Activated CD4-positive, alpha-beta T cell treated with anti-CD3 and anti-CD28 coated beads, Interleukin-2, amount 50 U/mL, for 16 hours (primary cell): ENCODE results near the gene CYS1.
"Not testable (repeated sequence)": the region's sequence is repeated elsewhere in the genome, so short reads cannot be mapped to it uniquely, and the experiment has no call there.

Source experiments
- DNase-seq: peaks from one replicate; pipeline ENCODE4 v3.0.0-alpha.2; 2020

CYS1 gene

DNA sequence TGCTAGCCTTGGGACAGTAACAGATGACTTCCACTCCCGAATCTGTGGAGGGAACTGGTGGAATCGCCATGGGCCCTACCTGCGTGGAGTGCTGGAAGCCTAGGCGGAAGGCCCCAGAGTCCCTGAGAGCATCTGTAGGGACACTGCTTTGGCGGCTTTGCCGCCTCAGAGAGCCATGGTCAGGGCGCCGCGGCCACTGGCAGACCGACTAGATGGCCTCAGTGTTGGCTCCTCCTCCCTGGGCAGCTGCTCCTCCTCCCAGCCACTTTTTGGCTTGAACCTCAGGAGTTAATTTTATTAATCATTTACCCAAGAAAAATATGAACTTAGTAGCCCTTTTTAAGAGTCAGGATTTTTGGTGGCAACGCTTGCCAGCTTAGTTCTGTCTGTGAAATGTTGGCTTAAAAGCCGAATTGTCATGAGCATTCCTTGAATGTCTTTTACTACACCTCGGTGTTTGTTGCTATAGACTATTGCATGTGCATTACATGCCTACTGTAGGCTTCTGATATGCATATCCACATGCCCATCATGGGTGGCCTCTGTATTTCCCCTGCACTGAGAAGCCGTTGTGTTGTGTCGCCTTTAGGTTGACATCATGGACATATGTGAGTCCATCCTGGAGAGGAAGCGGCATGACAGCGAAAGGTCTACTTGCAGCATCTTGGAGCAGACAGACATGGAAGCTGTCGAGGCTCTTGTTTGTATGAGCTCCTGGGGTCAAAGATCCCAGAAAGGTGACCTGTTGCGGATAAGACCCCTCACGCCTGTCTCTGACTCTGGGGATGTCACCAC, 34.5 kb downstream of the CYS1 start:
- no peak for DNase-seq

DNA sequence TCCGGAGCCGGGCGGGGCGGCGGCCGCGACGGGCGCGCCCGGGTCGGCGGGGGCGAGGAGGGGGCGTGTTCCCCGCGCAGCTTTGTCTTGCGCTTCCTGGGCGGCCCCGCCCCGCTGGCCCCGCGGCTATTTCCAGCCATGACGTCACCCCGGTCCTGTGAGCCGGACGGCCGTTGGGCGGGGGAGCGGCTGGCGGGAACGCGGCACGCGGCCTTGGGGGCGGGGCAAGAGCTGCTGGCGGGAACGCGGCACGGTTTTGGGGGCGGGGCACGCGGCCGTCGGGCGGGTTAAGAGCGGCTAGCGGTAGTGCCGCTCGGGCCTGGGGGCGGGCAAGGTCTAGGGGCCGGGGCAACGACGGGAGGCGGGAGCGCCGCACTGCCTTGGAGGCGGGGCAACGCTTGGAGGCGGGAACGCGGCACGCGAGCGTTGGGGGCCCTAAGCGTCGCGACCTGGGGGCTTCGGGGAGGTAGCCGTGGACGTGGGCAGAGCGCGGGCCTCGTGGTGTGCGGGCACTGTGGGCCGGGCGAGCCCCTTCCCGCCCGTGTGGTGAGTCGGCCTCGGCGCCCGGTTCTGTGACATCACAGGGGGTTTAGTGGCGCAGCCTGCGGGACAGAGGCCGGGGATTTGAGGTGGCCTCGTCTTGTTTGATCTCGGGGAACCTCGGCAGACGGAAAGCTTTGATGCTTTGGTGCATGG, 36.2 kb downstream of the CYS1 start:
- DNase-seq, result peak; percentile 89

DNA sequence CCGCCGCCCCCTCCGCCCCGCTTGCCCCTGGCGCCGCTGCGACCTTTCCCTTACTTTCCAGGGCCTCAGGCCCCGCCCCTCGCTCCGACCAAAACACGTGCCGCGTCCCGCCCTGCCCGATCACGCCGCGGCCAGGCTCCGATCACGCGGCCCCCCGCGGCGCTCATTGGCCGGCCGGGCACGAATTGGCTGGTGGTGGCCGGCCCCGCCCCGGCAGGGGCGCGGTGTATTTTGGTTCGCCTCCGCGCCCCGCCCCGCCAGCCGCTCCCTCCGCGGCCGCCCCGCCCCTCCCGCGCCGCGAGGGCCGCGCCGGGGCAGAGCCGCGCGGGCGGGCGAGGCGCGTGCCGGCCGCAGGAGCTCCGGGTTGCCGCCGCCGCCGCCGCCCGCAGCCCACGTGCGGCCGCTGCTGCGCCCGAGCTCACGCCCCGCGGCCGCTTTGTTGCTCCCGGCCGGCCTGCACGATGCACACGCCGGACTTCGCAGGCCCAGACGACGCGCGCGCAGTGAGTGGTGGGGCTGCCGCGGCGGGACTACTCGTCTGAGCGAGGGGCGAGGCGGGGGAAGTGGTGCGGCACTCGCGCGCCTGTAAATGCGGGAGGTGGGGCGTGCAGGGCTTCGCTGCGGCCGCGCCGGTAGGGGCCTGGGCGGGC, 36.8 kb downstream of the CYS1 start, which contains the start of gene KLF11:
Gene KLF11 (plus strand): TSS at position 295 of the 650 bp plus-strand sequence. CDS start 167 bp downstream, at position 462.
- DNase-seq, result peak; percentile 69

DNA sequence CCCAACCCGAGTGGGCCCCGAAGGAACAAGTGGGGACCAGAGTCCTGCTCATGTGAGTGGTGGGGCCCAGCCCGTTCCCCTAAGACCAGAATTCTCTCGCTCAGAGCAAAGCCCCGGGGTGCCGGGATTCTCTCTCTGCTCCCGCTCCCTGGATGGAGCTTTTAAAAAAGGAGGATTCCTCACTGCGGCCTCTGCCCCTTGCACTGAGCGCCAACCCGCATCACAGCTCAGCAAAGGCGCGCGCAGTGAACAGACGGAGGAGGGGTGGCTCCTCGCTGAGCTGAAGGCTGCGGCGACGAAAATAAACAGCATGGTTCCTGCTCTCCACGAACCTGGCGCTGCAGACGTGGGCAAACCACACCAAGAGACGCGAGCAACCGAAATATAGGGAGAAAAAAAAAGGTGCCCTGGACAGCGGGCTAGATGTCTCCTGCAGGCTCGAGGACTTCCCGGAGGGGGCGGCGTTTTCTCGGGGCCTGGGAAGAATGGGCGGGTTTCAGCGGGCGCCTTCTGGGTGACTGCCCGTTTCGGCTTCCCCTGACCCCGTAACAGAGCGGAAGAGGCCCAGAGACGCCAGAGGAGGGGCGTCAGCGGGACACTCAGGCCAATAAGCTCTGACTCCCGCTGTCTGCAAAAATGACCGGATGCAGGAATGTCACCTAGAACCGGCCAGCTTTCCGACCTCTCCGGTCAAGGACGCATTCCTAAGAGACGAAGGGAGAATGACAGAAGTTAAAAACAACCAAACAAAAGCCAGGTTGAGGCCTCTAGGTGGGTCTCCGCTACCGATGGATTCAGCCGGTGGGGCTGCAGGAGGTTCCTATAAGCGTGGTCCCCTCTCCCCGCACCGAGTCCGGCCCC, 37.7 kb downstream of the CYS1 start:
- DNase-seq, result no peak

DNA sequence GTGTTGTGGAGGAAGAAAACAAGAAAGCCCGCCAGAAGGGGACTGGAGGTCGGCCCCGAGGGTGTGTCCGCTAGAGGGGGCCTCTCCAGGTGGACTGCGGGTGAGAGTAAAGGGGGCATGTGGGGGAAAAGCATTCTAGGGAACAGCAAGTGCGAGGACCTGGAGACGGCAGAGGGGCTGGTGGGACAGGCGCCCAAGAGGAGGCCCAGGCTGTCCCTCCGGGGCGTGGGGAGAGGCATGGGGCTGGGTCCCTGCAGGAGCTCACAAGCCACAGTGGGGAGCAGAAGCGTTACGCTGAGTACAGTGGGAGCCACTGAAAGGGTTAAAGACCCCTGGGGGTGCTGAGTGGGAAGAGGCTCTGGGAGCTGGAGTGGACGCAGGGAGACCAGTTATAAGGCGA, 38.5 kb downstream of the CYS1 start:
- no peak for DNase-seq

DNA sequence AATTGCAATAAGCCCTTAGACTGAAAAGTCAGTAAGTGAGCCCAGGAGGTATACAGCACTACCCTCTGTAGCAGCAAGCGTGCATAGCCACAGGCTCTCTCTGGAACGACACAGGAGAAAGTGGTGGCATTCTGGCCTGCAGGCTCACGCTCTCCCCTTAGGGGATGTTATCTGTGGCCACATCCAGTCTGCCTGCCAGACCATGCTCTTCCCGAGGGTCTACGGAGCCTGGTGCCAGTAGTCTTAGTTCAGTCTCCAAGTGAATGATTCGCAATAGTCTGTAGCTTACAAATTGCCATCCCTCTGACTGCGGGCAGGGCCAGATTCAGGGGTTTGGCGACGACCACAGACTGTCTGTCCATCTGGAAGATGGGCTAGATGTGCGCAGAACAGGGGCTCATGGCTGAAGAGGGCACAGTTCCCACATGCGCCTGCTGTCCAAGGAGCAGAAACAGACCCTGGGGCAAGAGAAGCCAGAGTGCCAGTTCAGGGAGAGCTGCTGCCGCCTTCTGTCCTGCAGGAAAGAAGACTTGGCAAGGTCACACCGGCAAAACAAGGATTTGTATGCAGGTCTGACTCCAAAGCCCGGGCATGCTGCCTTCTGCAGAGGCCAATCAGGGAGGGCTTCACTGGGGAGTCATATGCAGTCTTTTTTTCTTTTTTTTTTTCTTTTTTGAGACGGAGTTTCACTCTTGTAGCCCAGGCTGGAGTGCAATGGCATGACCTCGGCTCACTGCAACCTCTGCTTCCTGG, 40.4 kb downstream of the CYS1 start:
- no peak for DNase-seq

DNA sequence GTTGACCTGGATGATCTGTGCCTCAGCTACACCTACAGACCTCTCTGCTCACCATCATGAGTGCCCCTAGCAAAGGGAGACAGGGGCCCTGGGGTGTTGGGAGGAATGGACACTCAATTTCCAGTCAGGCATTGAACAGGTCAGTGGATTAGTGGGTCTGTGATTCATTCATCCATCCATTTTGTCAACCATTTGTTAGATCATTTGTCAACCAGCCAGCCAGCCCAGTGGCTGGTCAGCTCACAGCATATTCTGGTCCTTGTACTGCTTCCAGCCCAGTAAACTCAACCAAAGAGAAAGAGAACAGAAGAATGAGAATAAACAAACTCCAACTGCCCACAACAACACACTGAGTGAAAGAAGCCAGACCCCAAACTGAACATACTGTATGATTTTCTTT, 41.5 kb downstream of the CYS1 start:
- DNase-seq, result no peak

DNA sequence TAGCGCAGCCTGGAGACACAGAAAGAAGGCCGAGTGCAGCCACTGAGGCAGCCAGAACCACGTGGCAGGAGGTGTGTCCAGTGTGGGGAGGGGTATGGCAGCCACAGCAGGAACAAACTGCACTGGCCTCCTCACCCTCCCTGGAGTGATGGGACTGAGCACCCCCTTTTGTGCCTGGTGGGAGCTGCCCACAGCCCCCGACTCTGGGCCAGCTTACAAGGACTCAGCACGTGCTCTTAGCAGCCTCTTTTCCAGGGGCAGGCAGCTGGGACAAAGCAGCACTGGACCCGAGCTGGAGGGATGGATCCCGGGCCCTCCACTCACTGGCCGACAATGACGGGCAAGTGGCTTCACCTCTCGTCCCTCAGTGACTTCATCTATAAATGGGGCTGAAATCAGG, 42.1 kb downstream of the CYS1 start:
- DNase-seq, result no peak

DNA sequence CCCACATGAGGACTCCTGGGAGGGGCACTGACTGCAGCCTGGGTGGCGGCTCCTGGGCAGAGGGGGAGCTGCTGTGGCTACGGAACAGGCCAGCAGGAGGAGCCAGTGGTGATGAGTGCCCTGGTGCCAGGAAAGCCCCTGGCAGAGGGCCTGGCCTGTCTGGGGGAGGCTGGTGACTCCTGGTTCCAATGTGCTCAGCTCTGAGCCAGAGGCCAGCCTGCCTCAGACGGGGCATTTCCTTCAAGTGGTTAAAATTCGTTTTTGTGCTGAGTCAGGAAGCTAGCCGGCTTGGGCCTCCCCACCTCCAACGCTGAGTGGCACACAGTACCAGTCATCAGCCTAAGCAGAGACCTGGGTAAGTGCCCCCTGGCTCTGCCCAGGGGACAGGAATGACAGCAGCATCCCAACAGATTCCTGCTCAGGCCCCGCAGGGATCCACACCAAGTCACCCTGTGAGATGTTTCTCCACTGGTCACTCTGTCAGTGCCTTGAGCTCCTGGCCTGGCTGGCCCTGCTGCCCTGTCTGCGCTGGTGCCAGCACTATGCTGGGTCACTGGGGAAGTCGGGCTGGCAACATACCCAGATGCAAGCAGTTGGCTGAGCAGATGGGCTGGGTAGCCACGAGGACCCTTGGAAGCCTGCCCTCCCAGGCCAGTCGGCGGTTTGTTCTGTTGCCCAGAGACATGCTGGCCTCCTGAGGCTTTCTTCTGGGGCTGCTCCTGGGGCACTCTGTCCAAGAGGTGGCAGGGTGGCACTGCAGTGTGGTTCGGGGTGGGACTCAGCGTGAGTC, 43.9 kb downstream of the CYS1 start:
- DNase-seq, result peak; percentile 34

DNA sequence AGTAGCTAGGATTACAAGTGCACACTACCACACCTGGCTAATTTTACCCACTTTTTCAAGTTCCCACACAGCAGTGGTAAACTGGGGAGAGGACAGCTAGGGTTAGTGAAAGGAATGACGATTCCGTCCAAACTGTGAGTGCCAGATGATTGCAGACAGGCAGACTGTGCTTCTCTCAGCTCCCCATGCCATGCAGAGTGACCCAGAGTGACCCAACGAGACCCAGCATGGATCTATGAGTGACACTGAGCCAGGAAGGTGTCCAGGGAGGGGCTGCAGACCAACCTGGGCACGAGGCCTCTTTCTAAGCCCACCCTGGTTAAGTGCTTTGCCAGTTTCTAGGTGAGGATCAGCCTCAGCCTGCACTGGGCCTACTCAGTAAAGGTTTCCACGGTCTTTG, 44.6 kb downstream of the CYS1 start:
- DNase-seq, result no peak

DNA sequence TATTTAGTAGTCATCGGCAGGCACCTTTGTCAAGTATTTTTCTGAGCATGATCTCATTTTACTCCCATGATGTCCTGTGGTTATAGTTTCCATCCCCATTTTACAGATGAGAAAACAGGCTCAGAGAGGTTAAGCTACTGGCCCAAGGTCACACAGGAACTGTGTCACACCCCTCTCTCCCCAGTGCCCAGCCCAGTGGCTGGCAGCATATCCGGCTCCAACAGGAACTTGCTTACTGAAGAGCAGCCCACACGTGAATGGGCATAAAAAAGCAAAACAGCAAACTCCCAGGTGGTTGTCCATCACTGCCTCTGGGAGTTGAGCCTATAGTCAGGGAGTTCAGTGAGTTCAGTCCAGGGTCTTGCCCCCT, 45.2 kb downstream of the CYS1 start:
- peak; percentile 19 for DNase-seq

DNA sequence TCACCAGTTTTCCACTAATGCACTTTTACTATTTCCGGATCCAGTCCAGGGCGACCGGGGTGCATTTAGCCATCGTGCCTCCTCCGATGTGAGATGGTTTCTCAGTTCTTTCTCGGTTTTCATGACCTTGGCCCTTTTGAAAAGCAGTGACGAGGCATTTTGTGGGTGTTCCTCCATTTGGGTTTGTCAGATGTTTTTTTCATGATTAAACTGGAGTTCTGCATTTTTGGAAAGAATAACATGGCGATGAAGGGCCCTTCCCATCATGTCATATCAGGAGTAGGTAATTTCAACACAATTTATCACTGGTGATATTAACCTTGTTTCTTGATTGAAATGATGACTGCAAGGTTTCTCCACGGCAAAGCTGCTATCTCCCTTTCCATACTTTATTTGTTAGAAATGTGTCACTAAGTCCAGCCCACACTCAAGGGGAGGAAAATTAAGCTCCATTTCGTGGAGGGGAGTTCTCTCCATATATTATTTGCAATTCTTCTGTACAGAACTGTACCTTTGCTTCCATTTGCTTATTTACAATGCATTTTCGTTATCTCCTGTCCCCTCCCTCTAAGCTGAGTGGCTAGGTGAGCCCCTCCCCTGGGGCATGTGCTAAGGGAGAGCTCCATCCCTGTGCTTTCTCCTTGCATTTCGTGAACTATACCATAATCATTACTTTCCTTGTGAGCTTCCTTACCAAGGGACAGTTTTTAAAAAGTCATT, 45.7 kb downstream of the CYS1 start:
- no peak for DNase-seq

DNA sequence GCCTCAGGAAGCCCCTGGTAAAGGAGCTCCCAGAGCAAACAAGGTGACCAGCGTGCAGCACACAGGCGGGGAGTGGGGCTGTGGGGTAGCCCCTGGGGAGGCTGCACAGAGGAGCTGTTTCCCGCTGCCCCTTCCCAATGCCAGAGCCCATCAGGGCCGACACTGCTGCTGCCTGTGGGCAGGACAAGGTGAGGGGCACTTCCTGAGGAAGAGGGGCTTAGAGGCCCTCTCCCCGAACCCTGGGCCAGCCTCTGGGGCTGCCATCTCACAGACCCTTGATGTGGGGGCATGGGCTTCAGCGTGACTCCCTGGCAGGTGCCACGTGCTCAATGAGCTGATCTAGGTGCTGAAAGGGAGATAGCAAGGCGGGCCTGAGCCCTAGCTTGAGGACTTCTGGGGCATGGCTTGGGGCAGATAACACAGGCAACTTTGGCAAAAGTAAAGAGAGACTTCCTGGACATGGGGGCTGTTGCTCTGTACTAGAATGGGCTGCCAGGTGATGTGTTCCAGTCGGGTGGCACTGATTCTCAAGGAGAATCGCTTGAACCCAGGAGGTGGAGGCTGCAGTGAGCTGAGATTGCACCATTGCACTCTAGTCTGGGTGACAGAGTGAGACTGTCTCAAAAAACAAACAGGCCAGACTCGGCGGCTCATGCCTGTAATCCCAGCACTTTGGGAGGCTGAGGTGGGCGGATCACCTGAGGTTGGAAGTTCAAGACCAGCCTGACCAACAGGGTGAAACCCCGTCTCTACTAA, 46.8 kb downstream of the CYS1 start:
- no peak for DNase-seq

DNA sequence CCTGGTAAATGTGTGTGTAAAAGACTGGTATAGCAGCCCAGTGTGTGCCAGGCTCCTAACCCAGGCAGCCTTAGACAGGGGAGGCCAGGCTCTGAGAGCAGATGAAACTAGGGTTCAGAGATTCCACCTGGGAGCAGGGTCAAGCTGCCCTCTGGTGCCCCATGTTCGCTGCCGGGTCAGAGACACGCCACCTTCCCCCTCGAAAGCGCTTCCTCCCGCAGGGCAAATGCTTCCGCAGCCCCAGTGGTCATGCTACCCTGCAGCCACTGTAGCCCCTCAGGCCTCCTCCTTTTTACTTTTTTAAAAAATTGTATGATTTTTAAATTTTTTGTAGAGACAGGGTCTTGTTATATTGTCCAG, 47.5 kb downstream of the CYS1 start:
- no peak for DNase-seq

DNA sequence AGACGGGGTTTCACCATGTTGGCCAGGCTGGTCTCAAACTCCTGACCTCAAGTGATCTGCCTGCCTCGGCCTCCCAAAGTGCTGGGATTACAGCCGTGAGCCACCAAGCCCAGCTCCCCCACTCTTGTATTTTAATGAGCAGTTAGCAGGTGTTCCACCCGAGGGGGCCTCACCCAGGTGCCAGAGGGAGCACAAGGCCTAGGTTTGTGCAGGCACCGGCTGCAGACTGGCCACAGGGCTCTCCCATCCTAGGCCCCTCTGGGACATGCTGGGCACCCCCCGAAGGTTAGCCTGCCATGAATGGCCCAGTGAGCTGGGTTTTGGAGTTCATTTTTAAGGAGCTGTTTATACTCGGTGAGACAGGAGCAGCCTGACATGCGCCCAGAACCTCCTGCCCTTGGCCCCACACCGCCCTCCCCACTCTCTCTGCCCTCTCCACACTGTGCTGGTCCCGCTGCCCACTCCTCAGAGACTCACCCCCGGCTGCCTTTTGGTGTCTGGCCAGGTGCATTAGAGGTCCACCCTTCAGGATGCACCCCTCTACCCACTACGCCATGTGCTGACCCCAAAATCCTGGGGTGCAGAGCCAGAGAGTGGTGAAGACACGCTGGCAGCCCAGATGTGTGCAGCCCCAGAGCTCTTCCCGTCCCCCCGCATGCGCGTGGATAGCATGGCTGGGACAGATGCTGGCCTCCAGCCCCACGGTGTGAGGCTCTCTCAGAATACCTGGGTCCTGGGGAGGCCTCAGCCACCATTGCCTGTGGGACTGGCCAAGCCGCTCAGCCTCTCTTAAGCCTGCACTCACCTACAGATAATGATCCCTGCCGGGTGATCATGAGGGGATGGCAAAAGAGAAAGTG, 48.1 kb downstream of the CYS1 start:
- DNase-seq, result no peak

DNA sequence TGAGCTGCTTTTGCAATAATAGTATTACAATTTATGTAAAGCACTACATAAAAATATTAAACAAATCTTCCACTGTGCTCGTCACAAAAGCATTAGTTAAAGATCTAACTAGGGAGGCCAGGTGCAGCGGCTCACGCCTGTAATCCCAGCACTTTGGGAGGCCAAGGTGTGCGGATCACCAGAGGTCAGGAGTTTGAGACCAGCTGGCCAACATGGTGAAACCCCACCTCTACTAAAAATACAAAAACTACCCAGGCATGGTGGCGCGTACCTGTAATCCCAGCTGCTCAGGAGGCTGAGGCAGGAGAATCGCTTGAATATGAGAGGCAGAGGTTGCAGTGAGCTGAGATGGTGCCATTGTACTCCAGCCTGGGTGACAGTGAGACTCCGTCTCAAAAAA, 49.4 kb downstream of the CYS1 start:
- DNase-seq, result not testable (repeated sequence)

DNA sequence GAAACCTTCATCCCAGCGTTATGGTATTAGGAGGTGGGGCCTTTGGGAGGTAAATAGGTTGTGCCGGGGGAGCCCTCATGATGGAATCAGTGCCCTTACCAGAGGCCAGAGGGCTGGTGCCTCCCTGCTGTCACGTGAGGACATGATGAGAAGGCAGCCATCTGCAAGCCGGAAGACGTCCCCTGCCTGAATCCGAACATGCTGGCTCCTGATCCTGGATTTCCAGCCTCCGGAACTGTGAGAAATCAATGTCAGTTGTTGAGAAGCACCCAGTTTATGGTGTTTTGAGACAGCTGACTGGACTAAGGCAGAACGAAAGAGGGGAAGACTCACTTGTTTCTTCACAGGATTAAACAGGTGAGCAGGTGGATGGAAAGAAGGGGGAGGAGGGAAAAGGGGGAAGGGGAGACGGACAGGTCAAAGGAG, 49.9 kb downstream of the CYS1 start:
- no peak for DNase-seq

DNA sequence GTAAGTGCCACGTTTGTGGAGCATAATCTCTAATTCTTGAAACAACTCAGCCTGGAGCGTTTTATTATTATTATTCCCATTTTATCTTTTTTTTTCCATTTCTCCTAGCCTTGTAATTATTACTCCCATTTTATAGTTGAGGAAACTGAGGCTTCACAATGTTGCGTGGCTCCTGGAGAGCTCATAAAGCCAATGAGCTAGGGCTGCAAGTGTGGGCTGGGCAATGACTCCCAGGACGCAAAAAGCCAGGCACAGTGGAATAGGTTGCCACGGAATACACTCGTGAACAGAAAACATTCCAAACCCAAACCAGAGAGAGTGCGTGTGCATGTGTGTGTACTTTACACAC, 50.4 kb downstream of the CYS1 start:
- DNase-seq, result no peak
